GM19099 (cell line): ENCODE results near the gene BCAS2.

ENCODE experiments used
- POLR2A ChIP-seq: IDR thresholded peaks from 3 replicates; pipeline ENCODE4 v1.6.1; 2011; ENCODE audit warnings: low read depth; ENCODE audit not compliant: insufficient read length; ENCODE audit errors: extremely low read depth

The BCAS2 gene

DNA sequence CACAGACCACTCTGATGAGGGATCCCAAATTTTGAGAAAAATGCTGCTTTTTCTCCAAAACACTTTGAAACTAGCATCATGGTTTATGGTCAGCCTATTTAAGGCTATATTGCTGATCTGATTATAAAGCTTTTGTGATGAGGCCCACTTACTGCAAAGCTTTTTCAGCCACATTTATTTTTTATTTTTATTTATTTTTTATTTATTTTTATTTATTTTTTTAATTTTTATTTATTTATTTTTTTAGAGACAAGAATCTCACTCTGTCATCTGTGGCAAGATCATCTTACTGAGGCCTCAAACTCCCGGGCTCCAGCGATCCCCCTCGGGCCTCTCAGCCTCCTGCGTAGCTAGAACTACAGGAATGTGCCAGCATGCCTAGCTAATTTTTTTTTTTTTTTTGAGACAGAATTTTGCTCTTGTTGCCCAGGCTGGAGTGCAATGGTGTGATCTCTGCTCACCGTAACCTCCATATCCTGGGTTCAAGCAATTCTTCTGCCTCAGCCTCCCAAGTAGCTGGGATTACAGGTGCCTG is 5.2 kb upstream of the BCAS2 start:
- TF ChIP-seq POLR2A, result no peak

DNA sequence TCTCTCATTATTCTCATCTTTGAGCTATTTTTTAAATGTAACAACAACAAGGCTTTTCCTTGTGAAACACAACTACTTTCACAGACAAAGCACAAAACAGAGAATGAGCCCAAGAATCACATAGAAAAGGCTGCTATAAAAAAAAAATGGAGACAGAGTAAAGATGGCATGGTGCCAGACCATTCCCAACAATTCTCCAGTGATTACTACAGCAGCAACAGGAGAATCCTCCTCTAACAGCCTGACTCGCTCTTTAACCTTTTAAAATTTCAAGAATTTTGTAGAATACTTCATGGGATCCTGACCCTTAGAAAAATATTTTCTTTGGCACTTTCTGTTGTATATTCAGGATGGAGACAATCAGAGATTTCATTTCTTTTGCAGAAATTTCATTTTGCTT is 3.8 kb upstream of the BCAS2 start:
- no peak for TF ChIP-seq POLR2A

DNA sequence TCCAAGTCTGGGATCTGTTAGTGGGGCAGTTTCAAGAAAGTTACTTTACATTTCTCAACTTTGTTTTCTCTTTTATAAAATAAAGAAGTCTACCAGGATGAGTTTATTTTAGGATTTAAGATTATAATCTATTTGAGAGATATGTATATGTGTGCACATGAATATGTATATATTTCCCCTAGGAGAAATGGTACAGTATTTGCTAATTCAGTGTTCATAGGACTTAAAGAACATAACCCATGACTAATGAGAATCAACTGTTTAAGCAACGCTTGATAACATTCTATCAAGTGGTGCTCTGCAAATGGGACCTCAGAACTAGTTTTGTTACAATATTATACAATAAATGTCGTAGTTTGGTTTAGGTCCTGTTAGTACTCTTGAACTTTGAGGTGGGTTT is 7.0 kb downstream of the BCAS2 start:
- no peak for TF ChIP-seq POLR2A

DNA sequence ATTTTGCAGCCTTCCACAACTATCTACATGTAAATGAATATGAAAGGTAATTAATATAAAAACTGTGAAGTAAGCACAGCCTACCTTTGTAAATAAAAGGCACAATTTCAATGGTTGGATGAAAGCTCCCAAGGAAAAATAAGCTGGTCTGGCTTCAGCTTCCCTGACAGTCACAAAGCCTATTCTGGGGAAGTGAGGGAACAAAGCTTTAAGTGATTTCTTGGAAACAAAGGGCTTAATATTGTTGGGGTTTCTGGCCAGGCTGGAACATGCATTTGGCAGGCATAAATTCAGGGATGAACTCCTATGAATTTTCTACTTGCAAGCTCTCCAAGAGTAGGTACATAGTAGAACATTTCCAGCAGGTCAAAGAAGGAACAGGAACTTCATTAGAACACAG is 17.3 kb downstream of the BCAS2 start:
- no peak for TF ChIP-seq POLR2A

GRCh38 chr1:114561333-114561732 is 20.1 kb downstream of the BCAS2 start:
- TF ChIP-seq POLR2A, result no peak

GRCh38 chr1:114559356-114559755 is 22.1 kb downstream of the BCAS2 start:
- TF ChIP-seq POLR2A, result no peak

DNA sequence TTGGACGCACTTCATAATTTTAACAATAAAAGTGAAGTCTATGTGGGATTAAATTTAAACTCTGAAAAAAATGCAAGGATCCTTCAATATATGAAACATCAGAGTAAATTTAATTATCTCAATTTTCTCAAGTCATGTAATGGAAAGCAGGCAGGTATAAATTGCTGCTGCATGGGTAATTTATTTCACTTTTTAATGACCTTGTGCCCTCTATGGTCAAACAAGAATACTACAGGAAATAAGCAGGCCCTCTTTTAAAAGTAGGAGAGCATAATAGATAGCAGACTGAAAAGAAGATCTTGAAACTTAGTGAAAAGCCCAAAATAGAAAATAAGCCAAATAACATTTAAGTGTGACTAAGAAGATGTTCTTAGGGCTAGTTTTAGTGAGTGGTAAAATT is 22.9 kb downstream of the BCAS2 start:
- TF ChIP-seq POLR2A, result no peak

GRCh38 chr1:114554577-114554976 is 26.8 kb downstream of the BCAS2 start:
- no peak for TF ChIP-seq POLR2A

DNA sequence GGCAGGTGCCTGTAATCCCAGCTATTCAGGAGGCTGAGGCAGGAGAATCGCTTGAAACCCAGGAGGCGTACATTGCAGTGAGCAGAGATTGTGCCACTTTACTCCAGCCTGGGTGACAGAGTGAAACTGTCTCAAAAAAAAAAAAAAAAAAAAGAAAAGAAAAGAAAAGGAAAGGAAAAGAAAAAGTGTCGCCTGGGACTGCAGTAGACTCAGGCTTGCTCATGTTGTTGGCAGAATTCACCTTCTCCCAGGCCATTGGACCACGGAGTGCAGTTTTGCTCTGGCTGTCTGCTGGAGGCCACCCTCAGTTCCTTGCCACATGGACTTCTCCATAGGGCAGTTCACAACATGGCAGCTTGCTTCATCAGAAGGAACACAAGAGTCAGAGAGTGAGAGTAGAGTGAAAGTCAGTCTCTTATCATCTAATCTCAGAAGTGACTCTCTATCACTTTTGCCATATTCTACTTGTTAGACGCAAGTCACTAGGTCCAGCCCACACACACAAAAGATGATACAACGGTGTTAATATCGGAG is 29.2 kb downstream of the BCAS2 start:
- no peak for TF ChIP-seq POLR2A

- no peak for TF ChIP-seq POLR2A
These were observed 30.0 kb downstream of the BCAS2 start for GRCh38 chr1:114551400-114551799.

GRCh38 chr1:114550336-114550735 is 31.1 kb downstream of the BCAS2 start:
- no peak for TF ChIP-seq POLR2A

GRCh38 chr1:114549137-114549536 is 32.3 kb downstream of the BCAS2 start:
- TF ChIP-seq POLR2A, result no peak

- TF ChIP-seq POLR2A, result no peak
These were observed 34.3 kb downstream of the BCAS2 start for GRCh38 chr1:114547076-114547475.

GRCh38 chr1:114545796-114546195 is 35.6 kb downstream of the BCAS2 start:
- TF ChIP-seq POLR2A, result no peak

DNA sequence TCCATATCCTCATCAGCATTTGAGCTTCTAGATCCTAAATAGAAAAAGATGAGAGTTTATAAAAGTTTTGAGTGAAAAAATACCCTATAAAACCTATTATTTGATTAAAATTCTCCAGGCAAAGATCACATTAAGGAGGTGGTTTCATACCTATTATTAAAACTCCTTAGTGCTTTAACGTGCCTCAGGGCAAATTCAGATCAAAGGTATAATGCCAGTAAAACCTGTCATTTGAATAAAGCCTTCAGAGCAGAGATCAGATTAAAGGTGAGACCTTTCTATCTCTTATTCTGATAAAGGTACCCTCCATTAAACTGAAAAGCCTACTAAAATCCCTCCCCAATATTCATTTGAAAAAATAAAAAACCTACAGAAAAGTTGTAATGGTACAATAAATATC is 36.1 kb downstream of the BCAS2 start:
- no peak for TF ChIP-seq POLR2A

DNA sequence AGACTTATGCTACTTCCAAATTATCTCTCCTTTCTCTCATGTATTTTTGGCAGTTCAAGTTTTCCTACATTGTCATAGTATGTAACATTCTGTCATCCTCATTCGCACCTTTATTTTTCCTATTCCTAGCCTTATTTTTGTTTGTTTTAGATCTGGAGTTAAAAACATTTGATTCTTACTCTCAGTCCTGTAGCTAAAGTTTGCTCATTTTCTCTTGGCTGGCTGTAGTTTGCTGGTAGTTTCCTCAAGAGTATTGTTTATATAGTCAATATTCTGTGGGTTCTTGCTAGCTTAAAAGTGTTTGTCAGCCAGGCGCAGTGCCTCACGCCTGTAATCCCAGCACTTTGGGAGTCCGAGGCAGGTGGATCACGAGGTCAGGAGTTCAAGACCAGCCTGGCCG is 40.6 kb downstream of the BCAS2 start:
- TF ChIP-seq POLR2A, result no peak

DNA sequence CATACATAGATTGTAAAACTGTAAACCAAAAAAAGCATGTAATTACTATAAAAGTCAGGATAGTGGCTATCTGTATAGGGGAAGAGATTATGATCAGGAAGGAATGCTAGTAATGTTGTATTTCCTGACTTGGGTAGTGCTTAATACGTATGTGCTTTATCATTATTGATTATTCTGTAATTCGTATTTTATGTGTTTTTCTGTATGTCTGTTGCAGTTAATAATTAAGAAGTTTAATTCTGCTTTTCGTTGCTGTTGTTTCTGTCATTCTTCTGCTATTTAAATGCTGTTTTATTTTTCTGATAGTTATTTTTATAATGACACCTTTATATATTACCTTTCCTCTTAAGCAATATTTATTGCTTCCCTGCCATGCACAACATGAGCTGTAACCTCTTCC is 41.1 kb downstream of the BCAS2 start:
- no peak for TF ChIP-seq POLR2A
